ENCODE measurements around the gene SMARCA2.
A peak's percentile ranks its signal among the peaks of the same experiment; 100 is the strongest.

SMARCA2 gene

GRCh38 chr9:2109069-2109650 lies 94.0 kb downstream of the SMARCA2 start:
- no peak overlapping the region for H3K4me3 ChIP-seq (replicated peaks; ENCODE audit: low read depth, low read length)
- no peak for TF ChIP-seq CTCF (IDR thresholded peaks at IDR 0.05; ENCODE audit: insufficient read depth, low read length, poor library complexity, severe bottlenecking)
- H3K36me3 ChIP-seq (ENCODE audit: control insufficient read depth, insufficient read depth, low read length) = peaks cover 18% of the 10 kb centered on the region
- DNase-seq (ENCODE audit: extremely low read depth, insufficient read length) = no peak
- no peaks in the 10 kb centered on the region for H3K27me3 ChIP-seq (replicated peaks; ENCODE audit: control insufficient read depth, insufficient read depth, low read length)

- TF ChIP-seq CTCF (IDR thresholded peaks at IDR 0.05; ENCODE audit: insufficient read depth, low read length, poor library complexity, severe bottlenecking) = no peak
- Histone ChIP-seq H3K36me3 (ENCODE audit: control insufficient read depth, insufficient read depth, low read length) (peaks cover 20% of the 10 kb centered on the region), H3K4me3 (replicated peaks; ENCODE audit: low read depth, low read length) (no peak overlapping the region), H3K27me3 (replicated peaks; ENCODE audit: control insufficient read depth, insufficient read depth, low read length) (no peaks in the 10 kb centered on the region)
- DNase-seq (ENCODE audit: extremely low read depth, insufficient read length) = no peak
Measured at GRCh38 chr9:2110036-2110435, 94.9 kb downstream of the SMARCA2 start.

GRCh38 chr9:2116073-2116472 lies 100.9 kb downstream of the SMARCA2 start:
- peaks cover 30% of the 10 kb centered on the region for H3K36me3 ChIP-seq (ENCODE audit: control insufficient read depth, insufficient read depth, low read length)
- no peak for DNase-seq (ENCODE audit: extremely low read depth, insufficient read length)
- peak; percentile 51 for TF ChIP-seq CTCF (IDR thresholded peaks at IDR 0.05; ENCODE audit: insufficient read depth, low read length, poor library complexity, severe bottlenecking)

GRCh38 chr9:2117527-2117926 lies 102.4 kb downstream of the SMARCA2 start:
- DNase-seq (ENCODE audit: extremely low read depth, insufficient read length) = no peak
- Histone ChIP-seq H3K36me3 (ENCODE audit: control insufficient read depth, insufficient read depth, low read length) (peaks cover 29% of the 10 kb centered on the region), H3K4me3 (replicated peaks; ENCODE audit: low read depth, low read length) (no peak overlapping the region), H3K27me3 (replicated peaks; ENCODE audit: control insufficient read depth, insufficient read depth, low read length) (no peaks in the 10 kb centered on the region)
- TF ChIP-seq CTCF (IDR thresholded peaks at IDR 0.05; ENCODE audit: insufficient read depth, low read length, poor library complexity, severe bottlenecking) = no peak

More at GRCh38 chr9:2116073-2116472, 100.9 kb downstream of the SMARCA2 start:
- Histone ChIP-seq H3K27me3 (replicated peaks; ENCODE audit: control insufficient read depth, insufficient read depth, low read length) (no peaks in the 10 kb centered on the region), H3K4me3 (replicated peaks; ENCODE audit: low read depth, low read length) (no peak overlapping the region)

- Histone ChIP-seq H3K36me3 (ENCODE audit: control insufficient read depth, insufficient read depth, low read length) (peaks cover 33% of the 10 kb centered on the region), H3K4me3 (replicated peaks; ENCODE audit: low read depth, low read length) (no peak overlapping the region), H3K27me3 (replicated peaks; ENCODE audit: control insufficient read depth, insufficient read depth, low read length) (no peaks in the 10 kb centered on the region)
- DNase-seq (ENCODE audit: extremely low read depth, insufficient read length) = no peak
- TF ChIP-seq CTCF (IDR thresholded peaks at IDR 0.05; ENCODE audit: insufficient read depth, low read length, poor library complexity, severe bottlenecking) = no peak
Measured at GRCh38 chr9:2119566-2119965, 104.4 kb downstream of the SMARCA2 start.
